Measurements from ENCODE around the gene PIP5K1A. TPM values are rescaled to one million over a fixed set of nuclear protein-coding genes. Genes with fewer than 3 reads are reported as not detected.
A peak's percentile ranks its signal among the peaks of the same experiment; 100 is the strongest.
"Not testable (repeated sequence)": the region's sequence is repeated elsewhere in the genome, so short reads cannot be mapped to it uniquely, and the experiment has no call there.

PIP5K1A gene
- total RNA-seq, 2 experiments from 2014 or later, result 74.5 to 85.1 TPM

GRCh38 chr1:151251656-151252470, 53.5 kb downstream of the PIP5K1A start:
- no peak overlapping the region for H3K27ac Mint-ChIP-seq
- H3K4me1 Mint-ChIP-seq, result peaks cover 17% of the 10 kb centered on the region
- no peak overlapping the region for H3K4me3 Mint-ChIP-seq
- H3K36me3 Mint-ChIP-seq (ENCODE audit: low read depth), result peaks cover 37% of the 10 kb centered on the region
- peak; percentile 79 for DNase-seq
- no peaks in the 10 kb centered on the region for H3K9me3 Mint-ChIP-seq (ENCODE audit: low read depth)
- CTCF ChIA-PET, result interaction anchor here (0.5 to 4.5 kb wide), 37 partner anchors 9 to 215 kb away, joined by 3 to 33 read pairs (median 4); partner anchors contain the start of genes BNIPL, TNFAIP8L2, VPS72 and ZNF687
- POLR2A ChIA-PET, result interaction anchor here (0.6 to 1.3 kb wide), 8 partner anchors 16 to 382 kb away, joined by 3 to 12 read pairs (median 4); partner anchors contain the start of gene PI4KB
- ATAC-seq, result peak; percentile 47
- intact Hi-C loops (cut with DNase I, micrococcal nuclease), result loop anchor here (1.0 to 2.0 kb wide), 3 partner anchors 56 to 153 kb away; no protein-coding TSS in a partner anchor
- H3K27me3 Mint-ChIP-seq, result no peaks in the 10 kb centered on the region

GRCh38 chr1:151254217-151255213, 56.2 kb downstream of the PIP5K1A start, which contains the start of gene PSMD4:
TSS of gene PSMD4 (plus strand) at chr1:151254734. CDS start at chr1:151254783, 49 bp downstream.
- Mint-ChIP-seq H3K4me1 (peaks cover 27% of the 10 kb centered on the region), H3K27ac (peak within 1 kb of the TSS; percentile 96), H3K36me3 (ENCODE audit: low read depth) (peaks cover 29% of the 10 kb centered on the region), H3K9me3 (ENCODE audit: low read depth) (no peaks in the 10 kb centered on the region), H3K4me3 (peak within 1 kb of the TSS; percentile 96), H3K27me3 (no peaks in the 10 kb centered on the region)
- intact Hi-C loops (cut with DNase I, micrococcal nuclease), result loop anchor here (1.0 to 2.0 kb wide), 11 partner anchors 23 to 625 kb away; partner anchors contain the start of genes PIP5K1A (in 2 of the 2), SCNM1 (in 2 of the 2), ENSA (in 1 of the 2) and GABPB2 (in 1 of the 2)
- DNase-seq, result peak; percentile 96
- ChIA-PET POLR2A (interaction anchor here (0.7 to 2.2 kb wide), 10 partner anchors 23 to 236 kb away, joined by 3 to 17 read pairs (median 5); partner anchors contain the start of genes PI4KB, TNFAIP8L2, VPS72 and ZNF687), CTCF (interaction anchor here (0.6 to 4.5 kb wide), 12 partner anchors 27 to 154 kb away, joined by 3 to 33 read pairs (median 4); partner anchors contain the start of genes LYSMD1, VPS72 and ZNF687)
- ATAC-seq, result peak; percentile 95

DNA sequence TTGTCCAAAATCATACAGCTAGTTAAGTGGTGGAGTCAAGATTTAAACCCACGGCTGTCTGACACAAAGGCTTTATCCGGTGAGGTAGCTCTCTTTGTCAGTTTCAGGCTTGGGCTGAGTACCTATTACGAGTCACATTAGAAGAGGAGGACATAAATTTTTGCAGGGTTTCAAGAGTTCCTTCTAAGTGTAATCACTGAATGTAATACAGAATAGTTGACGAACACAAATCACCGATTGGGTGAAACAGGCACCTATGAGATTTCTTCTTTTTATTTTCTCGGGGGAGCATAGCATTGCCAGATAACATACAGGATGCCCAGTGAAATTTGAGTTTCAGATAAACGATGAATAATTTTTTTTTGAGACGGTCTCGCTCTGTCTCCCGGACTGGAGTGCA, 57.0 kb downstream of the PIP5K1A start:
- DNase-seq, result no peak
- CTCF ChIA-PET, result interaction anchor here (0.9 to 4.5 kb wide), 6 partner anchors 26 to 155 kb away, joined by 3 to 33 read pairs (median 4); partner anchors contain the start of genes VPS72 and ZNF687
- H3K9me3 Mint-ChIP-seq (ENCODE audit: low read depth), result no peaks in the 10 kb centered on the region
- ATAC-seq, result no peak
- H3K27ac Mint-ChIP-seq, result peak overlapping the region; percentile 96
- intact Hi-C loops (cut with DNase I, micrococcal nuclease), result loop anchor here in 1 of 2 experiments (2.0 kb wide), 1 partner anchor 355 kb away; no protein-coding TSS in a partner anchor
- POLR2A ChIA-PET, result interaction anchor here (1.2 to 2.2 kb wide), 6 partner anchors 22 to 99 kb away, joined by 4 to 17 read pairs (median 5); partner anchors contain the start of genes PI4KB, TNFAIP8L2, VPS72 and ZNF687
- H3K4me3 Mint-ChIP-seq, result peak overlapping the region; percentile 96
- peaks cover 30% of the 10 kb centered on the region for H3K4me1 Mint-ChIP-seq
- H3K36me3 Mint-ChIP-seq (ENCODE audit: low read depth), result peaks cover 30% of the 10 kb centered on the region
- H3K27me3 Mint-ChIP-seq, result no peaks in the 10 kb centered on the region

DNA sequence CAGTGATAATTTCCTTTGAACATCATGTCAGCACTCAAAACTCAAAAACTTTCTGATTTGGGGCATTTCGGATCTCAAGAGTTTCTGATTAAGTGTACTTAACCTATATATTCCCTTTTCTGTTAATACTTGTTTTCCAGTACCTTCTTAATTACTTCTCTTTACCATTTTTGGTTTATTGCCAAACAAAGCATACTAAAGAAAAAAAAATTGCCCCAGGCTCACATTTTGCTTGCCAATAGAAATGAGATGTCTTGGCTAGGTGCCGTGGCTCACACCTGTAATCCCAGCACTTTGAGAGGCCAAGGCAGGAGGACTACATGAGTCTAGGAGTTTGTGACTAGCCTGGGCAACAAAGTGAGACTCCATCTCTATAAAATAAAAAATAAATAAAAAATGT, 61.0 kb downstream of the PIP5K1A start:
- H3K27ac Mint-ChIP-seq, result no peak overlapping the region
- H3K27me3 Mint-ChIP-seq, result no peaks in the 10 kb centered on the region
- no peak overlapping the region for H3K4me3 Mint-ChIP-seq
- peaks cover 28% of the 10 kb centered on the region for H3K4me1 Mint-ChIP-seq
- no peak for ATAC-seq
- no peak for DNase-seq
- CTCF ChIA-PET, result interaction anchor here (0.9 kb wide), 1 partner anchor 18 kb away, joined by 3 read pairs; no protein-coding TSS in a partner anchor
- intact Hi-C loops (cut with DNase I, micrococcal nuclease), result no loop called here
- POLR2A ChIA-PET, result no interaction called here
- peaks cover 36% of the 10 kb centered on the region for H3K36me3 Mint-ChIP-seq (ENCODE audit: low read depth)
- H3K9me3 Mint-ChIP-seq (ENCODE audit: low read depth), result no peaks in the 10 kb centered on the region

DNA sequence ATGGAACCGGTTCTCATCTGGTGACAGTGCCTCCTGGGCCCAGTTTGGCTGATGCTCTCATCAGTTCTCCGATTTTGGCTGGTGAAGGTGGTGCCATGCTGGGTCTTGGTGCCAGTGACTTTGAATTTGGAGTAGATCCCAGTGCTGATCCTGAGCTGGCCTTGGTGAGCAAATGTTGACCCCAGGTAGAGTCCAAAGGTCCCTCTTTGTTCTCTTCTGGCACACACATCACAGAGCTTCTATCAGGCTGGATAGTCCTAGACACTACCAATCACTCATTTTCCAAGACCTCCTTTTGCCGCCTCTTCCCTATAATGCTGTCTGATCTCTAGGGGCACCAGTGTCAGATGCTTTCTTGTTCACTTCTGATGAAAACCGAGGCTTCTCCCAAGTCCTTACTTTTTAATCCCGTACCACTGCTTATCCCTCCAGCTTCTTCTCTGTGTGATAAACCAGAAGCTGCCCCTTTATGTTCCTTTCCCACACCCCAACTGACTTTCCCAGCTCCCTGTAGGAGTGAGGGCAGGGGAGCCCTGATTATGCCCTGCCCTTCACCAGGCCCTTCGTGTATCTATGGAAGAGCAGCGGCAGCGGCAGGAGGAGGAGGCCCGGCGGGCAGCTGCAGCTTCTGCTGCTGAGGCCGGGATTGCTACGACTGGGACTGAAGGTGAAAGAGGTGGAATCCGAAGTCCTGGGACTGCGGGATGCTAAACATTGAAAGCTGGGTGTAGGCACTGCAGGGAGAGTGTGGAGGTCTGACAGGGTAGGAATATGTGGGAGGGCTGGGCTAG, 67.3 kb downstream of the PIP5K1A start:
- POLR2A ChIA-PET, result no interaction called here
- Mint-ChIP-seq H3K27me3 (no peaks in the 10 kb centered on the region), H3K4me3 (no peak overlapping the region), H3K36me3 (ENCODE audit: low read depth) (peaks cover 34% of the 10 kb centered on the region), H3K27ac (no peak overlapping the region), H3K9me3 (ENCODE audit: low read depth) (no peaks in the 10 kb centered on the region), H3K4me1 (no peaks in the 10 kb centered on the region)
- CTCF ChIA-PET, result interaction anchor here (0.6 to 1.2 kb wide), 4 partner anchors 14 to 141 kb away, joined by 3 to 5 read pairs (median 3); no protein-coding TSS in a partner anchor
- ATAC-seq (no peak), DNase-seq (no peak)
- intact Hi-C loops (cut with DNase I, micrococcal nuclease), result no loop called here

- H3K4me3 Mint-ChIP-seq, result no peak overlapping the region
- ATAC-seq (no peak), DNase-seq (no peak)
- POLR2A ChIA-PET, result no interaction called here
- no peak overlapping the region for H3K27ac Mint-ChIP-seq
- no peaks in the 10 kb centered on the region for H3K4me1 Mint-ChIP-seq
- H3K27me3 Mint-ChIP-seq, result no peaks in the 10 kb centered on the region
- peaks cover 34% of the 10 kb centered on the region for H3K36me3 Mint-ChIP-seq (ENCODE audit: low read depth)
- intact Hi-C loops (cut with DNase I, micrococcal nuclease), result no loop called here
- CTCF ChIA-PET, result interaction anchor here (1.1 kb wide), 2 partner anchors 31 to 104 kb away, joined by 3 read pairs; no protein-coding TSS in a partner anchor
- no peaks in the 10 kb centered on the region for H3K9me3 Mint-ChIP-seq (ENCODE audit: low read depth)
These were observed 68.0 kb downstream of the PIP5K1A start for GRCh38 chr1:151266315-151266714.

DNA sequence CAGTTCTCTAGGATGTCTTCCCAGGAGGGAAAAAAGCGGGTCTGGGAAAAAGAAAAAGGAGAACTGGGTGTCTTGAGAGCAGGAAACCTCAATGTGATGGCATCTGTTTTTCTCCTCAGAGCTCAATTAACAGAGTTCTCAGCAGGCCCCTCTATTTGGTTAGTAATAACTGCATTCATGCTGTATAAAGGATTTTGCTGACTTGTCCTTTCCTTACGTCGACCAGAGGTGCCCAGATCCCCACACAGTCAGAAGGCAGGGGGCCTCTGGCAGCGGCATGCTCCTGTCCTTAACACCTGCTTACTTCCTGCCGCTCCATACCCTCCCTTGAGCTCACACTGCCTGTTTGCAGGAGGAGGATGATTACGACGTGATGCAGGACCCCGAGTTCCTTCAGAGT, 68.5 kb downstream of the PIP5K1A start:
- peak overlapping the region; percentile 2 for H3K27ac Mint-ChIP-seq
- no peaks in the 10 kb centered on the region for H3K27me3 Mint-ChIP-seq
- POLR2A ChIA-PET, result no interaction called here
- intact Hi-C loops (cut with DNase I, micrococcal nuclease), result no loop called here
- no peaks in the 10 kb centered on the region for H3K4me1 Mint-ChIP-seq
- ATAC-seq (no peak), DNase-seq (no peak)
- CTCF ChIA-PET, result interaction anchor here (0.6 kb wide), 1 partner anchor 298 kb away, joined by 3 read pairs; no protein-coding TSS in a partner anchor
- H3K4me3 Mint-ChIP-seq, result no peak overlapping the region
- no peaks in the 10 kb centered on the region for H3K9me3 Mint-ChIP-seq (ENCODE audit: low read depth)
- H3K36me3 Mint-ChIP-seq (ENCODE audit: low read depth), result peaks cover 39% of the 10 kb centered on the region

DNA sequence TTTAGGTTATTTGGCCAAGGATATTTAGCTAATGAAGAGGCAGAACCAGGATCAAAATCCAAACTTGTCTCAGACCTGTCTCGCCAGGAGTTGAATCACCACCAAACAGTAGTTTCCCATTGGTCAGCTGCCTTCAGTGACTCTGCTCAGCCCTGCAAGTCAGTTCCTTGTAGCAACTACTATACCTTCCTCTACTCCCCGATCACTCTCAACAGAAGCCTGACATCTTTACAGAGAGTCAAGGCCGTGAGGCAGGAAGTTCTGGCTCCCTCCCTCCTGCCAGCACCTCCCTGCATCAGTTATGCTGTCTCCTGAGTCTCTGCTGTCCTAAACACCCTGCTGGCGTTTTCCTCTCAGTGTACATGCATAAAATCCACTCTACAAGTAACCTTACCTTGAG, 69.4 kb downstream of the PIP5K1A start:
- POLR2A ChIA-PET, result interaction anchor here (0.6 kb wide), 1 partner anchor 16 kb away, joined by 12 read pairs; no protein-coding TSS in a partner anchor
- Mint-ChIP-seq H3K27ac (no peak overlapping the region), H3K4me3 (no peak overlapping the region), H3K27me3 (no peaks in the 10 kb centered on the region), H3K36me3 (ENCODE audit: low read depth) (peaks cover 39% of the 10 kb centered on the region), H3K9me3 (ENCODE audit: low read depth) (no peaks in the 10 kb centered on the region), H3K4me1 (no peaks in the 10 kb centered on the region)
- ATAC-seq, result no peak
- CTCF ChIA-PET, result no interaction called here
- DNase-seq, result no peak
- intact Hi-C loops (cut with DNase I, micrococcal nuclease), result no loop called here

- POLR2A ChIA-PET, result no interaction called here
- H3K27ac Mint-ChIP-seq, result peak overlapping the region; percentile 5
These were observed 75.6 kb downstream of the PIP5K1A start for GRCh38 chr1:151273924-151274466.

DNA sequence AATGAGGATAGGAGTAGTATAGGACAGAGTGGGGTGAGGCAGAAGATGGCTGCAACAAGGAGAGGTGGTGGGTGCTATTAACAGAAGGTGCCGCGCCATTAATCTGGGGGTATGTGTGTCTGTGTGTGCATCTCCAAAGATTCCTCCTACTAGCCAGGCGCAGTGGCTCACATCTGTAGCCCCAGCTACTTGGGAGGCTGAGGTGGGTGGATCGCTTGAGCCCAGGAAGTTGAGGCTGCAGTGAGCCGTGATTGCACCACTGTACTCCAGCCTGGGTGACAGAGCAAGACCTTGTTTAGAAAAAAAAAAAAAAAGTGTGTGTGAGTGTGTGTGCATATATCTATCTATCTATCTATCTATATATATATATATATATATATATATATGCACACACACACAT, 77.0 kb downstream of the PIP5K1A start:
- H3K27ac Mint-ChIP-seq; POLR2A ChIA-PET; H3K9me3 Mint-ChIP-seq (ENCODE audit: low read depth); H3K27me3 Mint-ChIP-seq; ATAC-seq; DNase-seq; intact Hi-C loops (cut with DNase I, micrococcal nuclease); H3K4me3 Mint-ChIP-seq: not testable (repeated sequence)
- H3K4me1 Mint-ChIP-seq, result peaks cover 20% of the 10 kb centered on the region
- CTCF ChIA-PET, result interaction anchor here (0.5 to 1.5 kb wide), 2 partner anchors 24 to 65 kb away, joined by 3 to 4 read pairs; no protein-coding TSS in a partner anchor
- peaks cover 11% of the 10 kb centered on the region for H3K36me3 Mint-ChIP-seq (ENCODE audit: low read depth)

More at GRCh38 chr1:151273924-151274466, 75.6 kb downstream of the PIP5K1A start:
- intact Hi-C loops (cut with DNase I, micrococcal nuclease), result no loop called here
- peaks cover 19% of the 10 kb centered on the region for H3K4me1 Mint-ChIP-seq
- H3K36me3 Mint-ChIP-seq (ENCODE audit: low read depth), result peaks cover 14% of the 10 kb centered on the region
- CTCF ChIA-PET, result no interaction called here
- no peak overlapping the region for H3K4me3 Mint-ChIP-seq
- ATAC-seq, result no peak
- H3K9me3 Mint-ChIP-seq (ENCODE audit: low read depth), result no peaks in the 10 kb centered on the region
- DNase-seq, result no peak
- H3K27me3 Mint-ChIP-seq, result no peaks in the 10 kb centered on the region

Measured in activated CD4-positive, alpha-beta T cell treated with anti-CD3 and anti-CD28 coated beads for 36 hours (primary cell).